NCI-H446 treated with DMSO at 0.1 percent for 48 hours (cell line): ENCODE data around the gene SLC12A8.

ENCODE experiments used
- DNase-seq: peaks from one replicate; lab custom pipeline; 2025; lab: John Stamatoyannopoulos, UW

Gene SLC12A8

GRCh38 chr3:125052624-125053303 lies 159.8 kb downstream of the SLC12A8 start:
- no peak for DNase-seq

GRCh38 chr3:125051715-125052581 lies 160.6 kb downstream of the SLC12A8 start:
- peak; percentile 55 for DNase-seq

- DNase-seq = no peak
Observed at GRCh38 chr3:125051205-125051604, 161.3 kb downstream of the SLC12A8 start.

GRCh38 chr3:125050488-125051090 lies 162.0 kb downstream of the SLC12A8 start:
- no peak for DNase-seq

- DNase-seq = peak; percentile 75
Observed at GRCh38 chr3:125048282-125048681, 164.3 kb downstream of the SLC12A8 start.

GRCh38 chr3:125045965-125046364 lies 166.6 kb downstream of the SLC12A8 start:
- DNase-seq = no peak

- DNase-seq = no peak
Observed at GRCh38 chr3:125045194-125045593, 167.4 kb downstream of the SLC12A8 start.

- no peak for DNase-seq
Observed at GRCh38 chr3:125043599-125044151, 168.9 kb downstream of the SLC12A8 start.

- no peak for DNase-seq
Observed at GRCh38 chr3:125042725-125043406, 169.7 kb downstream of the SLC12A8 start.

GRCh38 chr3:125039131-125040100 lies 173.1 kb downstream of the SLC12A8 start:
- no peak for DNase-seq

GRCh38 chr3:125037498-125038150 lies 174.9 kb downstream of the SLC12A8 start:
- DNase-seq = no peak

GRCh38 chr3:125035217-125035616 lies 177.3 kb downstream of the SLC12A8 start:
- no peak for DNase-seq

GRCh38 chr3:125033616-125034015 lies 178.9 kb downstream of the SLC12A8 start:
- no peak for DNase-seq

- DNase-seq = peak; percentile 40
Observed at GRCh38 chr3:125033135-125033534, 179.4 kb downstream of the SLC12A8 start.

GRCh38 chr3:125032683-125033082 lies 179.9 kb downstream of the SLC12A8 start:
- DNase-seq = no peak
